Measurements from ENCODE around the gene MYOCD.

DNA sequence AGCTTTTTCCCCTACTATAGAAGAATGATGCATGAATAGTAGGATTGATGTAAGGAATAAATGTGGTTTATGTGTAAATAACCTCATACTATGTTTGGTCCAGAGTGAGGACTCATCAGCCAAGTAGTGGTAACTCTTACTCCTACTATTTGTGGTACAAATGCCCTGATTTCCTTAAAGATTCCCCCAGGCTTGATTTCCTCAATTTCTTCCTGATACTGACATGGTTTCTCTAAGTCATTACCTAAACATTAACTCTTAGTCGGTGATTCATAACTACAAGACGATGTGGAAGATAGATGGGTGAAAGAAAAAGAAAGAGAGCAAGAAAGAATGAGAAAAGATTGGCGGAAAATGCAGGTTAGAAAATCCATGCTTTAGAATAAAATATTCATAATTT is 17.2 kb upstream of the MYOCD start:
- TF ChIP-seq, protein P1, sequence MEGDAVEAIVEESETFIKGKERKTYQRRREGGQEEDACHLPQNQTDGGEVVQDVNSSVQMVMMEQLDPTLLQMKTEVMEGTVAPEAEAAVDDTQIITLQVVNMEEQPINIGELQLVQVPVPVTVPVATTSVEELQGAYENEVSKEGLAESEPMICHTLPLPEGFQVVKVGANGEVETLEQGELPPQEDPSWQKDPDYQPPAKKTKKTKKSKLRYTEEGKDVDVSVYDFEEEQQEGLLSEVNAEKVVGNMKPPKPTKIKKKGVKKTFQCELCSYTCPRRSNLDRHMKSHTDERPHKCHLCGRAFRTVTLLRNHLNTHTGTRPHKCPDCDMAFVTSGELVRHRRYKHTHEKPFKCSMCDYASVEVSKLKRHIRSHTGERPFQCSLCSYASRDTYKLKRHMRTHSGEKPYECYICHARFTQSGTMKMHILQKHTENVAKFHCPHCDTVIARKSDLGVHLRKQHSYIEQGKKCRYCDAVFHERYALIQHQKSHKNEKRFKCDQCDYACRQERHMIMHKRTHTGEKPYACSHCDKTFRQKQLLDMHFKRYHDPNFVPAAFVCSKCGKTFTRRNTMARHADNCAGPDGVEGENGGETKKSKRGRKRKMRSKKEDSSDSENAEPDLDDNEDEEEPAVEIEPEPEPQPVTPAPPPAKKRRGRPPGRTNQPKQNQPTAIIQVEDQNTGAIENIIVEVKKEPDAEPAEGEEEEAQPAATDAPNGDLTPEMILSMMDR (IDR thresholded peaks at IDR 0.05): no peak
- no peak for TF ChIP-seq POLR2A (IDR thresholded peaks at IDR 0.05)

Measured in right lobe of liver (tissue), 4 donors.